Measurements from ENCODE around the gene CPXM2.
"Not testable (repeated sequence)": the region's sequence is repeated elsewhere in the genome, so short reads cannot be mapped to it uniquely, and the experiment has no call there.

CPXM2 gene

DNA sequence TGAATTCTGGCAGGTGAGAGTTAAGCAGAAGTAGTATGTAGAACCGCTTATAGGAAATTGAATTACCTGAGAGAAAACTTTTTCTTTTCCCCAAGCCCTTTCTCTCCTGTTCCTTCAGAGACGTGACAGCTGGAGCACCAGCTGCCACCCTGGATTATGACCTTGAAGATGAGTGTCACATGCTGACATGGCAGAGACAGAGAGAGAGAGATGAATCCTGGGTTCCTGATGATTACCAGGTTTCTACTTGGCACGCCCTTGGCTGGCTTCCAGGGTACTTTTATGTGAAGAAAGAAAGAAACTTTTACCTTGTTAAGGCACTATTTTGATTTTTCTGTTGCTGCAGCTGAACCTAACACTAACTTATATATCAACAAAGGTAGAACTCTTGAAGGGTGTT lies 125.6 kb downstream of the CPXM2 start:
- no peak for DNase-seq

DNA sequence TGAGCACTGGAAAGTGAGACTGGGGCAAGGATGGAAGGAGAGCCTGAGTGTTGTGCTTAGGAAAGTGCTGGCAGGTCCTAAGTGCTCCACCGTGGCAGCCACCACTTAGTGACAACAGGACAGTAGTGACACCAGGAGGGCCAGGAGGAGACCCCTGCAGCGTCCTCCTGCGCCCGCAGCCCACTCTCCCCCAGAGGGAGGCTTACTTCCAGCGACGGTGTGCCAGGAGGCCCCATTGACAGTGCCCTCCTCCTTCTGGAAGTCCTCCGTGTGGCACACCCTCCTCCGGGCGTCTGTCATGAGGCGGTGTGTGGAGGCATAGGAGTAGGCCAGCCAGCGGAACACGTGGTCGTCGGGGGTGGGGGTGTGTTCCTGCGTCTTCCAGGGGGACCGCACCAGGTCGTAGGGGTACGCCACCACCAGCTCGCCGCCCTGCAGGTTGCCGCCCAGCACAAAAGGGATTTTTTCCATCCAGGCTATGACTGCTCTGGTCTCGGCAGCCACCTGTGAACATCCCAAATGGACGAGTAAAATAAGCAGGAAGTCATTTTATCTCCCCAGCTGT lies 129.9 kb downstream of the CPXM2 start:
- DNase-seq = no peak

DNA sequence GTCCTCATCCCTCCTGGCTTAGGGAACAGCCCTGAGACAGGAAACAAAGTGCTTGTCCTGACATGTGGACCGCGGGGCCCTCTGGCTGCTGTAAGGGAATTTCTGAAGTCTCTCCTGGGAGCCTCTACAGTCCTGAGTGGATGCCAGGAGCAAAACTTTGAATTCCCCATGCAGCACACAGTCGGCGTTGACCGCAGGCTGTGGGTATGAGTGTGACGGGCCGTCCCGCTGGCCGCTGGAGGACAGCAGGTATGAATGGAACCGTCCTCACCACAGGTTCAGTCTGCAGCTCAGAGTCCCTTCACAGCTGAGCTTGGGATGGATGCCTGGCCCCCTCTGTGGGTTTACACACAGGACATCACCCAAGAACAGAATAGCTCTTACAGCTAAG lies 130.6 kb downstream of the CPXM2 start:
- DNase-seq = no peak

DNA sequence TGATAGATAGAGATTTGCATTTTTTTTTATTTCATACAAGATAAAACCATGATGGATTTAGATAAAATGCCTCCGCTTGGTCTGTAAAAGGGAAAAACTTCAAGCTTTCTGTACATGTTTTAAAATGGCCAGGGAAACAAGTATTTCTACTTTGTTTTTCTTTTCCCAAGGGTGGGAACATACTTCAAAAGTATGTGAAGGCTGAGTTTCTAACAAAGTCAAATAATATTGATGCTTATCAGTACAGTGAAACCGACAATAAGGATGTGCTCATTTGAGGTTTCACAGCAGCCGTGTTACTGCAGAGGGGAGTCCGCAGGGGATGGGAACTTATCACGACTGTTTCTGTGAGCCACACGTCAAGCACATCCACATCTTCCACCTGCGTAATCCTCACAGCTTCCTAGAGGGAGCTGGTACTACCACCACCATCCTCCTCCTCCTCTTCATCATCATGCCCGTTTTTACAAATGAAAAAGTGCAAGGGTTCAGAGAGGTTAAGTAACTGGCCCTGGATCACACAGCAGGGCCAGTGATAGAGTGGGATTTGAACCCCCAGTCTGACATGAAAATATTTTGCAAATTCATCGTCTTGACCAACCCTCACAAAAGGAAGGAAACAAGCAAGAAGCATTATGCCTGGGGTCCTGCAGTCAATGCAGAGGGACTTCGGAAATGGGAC lies 131.1 kb downstream of the CPXM2 start:
- DNase-seq = no peak

DNA sequence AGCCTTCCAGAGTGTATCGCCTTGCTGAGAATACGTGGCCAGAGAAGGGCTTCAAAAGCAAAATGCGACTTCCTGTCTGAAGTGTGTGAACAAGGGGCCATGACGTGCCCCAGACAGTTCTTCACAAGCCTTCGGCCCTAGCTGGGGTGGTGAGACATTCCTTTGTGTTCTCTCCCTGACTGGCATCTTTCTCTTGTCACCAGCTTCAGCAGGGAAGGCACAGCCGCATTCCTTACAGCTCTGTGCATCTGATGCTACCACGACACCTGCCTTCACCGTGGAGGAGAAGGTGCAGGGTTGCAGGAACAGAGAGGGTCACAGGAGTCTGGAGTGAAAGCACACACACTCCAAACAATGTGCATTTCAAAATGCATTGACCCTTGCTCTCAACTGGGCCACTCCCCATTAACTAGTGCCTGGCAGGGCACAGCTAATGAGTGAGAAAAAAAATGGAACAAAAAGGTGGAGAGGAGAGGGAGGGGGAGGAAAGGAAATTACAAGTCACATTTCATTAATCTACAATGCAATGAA lies 132.0 kb downstream of the CPXM2 start:
- DNase-seq = peak; percentile 19

DNA sequence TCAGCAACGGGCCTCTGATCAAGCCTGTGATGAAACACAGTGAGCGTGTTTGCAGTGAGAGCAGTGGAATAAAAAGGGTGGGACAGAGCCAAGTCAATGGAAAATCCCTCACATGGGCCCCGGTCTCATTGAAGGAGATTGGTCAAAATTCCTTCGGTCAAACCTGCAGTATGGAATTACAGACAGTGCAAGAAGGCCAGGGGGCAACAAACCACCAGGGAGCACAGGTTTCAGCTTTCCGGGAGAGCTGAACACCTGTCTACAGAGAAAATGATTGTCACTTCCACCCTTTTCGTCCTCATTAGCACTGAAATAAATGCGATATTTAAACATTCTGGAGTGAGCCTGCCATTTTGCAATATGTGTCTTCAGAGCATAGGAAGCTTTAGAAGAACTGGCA lies 132.6 kb downstream of the CPXM2 start:
- no peak for DNase-seq

DNA sequence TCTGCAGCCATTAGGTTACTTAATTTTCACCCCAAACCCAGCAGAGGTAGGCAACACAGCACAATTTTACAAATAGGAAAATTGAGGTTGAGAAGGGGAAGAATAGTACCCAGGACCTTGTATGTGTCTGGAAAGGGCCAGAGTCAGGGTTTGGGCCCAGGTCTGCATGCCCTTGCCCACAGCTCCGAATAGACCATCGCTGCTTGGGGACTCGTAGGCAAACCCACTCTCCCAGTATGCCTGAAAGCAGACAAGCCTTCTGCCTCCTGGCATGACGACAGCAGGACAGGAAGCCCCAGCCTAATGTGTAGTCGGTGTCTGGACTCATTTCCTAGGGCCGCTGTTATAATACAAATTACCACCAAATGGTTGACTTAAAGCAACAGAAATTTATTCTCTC lies 133.8 kb downstream of the CPXM2 start:
- DNase-seq = no peak

DNA sequence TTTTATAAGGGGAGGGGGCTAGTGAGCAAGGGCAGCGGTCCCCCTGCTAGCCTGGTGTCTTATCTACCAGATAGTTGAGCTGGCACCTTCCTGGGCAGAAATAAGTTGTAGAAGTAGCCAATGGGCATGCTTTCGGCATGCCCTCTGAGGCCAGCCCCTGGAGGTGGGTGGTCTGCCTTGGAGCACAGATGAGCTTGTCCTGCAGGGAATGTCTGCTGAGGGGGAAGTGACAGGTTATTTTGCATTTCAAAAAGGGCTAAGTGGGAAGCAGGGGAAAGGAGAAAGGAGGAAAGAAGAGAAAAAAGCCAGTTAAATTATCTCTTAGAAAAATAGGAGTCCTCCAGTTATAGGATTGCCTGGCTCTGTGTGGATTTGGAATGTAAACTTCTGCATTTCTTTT lies 136.5 kb downstream of the CPXM2 start:
- no peak for DNase-seq

DNA sequence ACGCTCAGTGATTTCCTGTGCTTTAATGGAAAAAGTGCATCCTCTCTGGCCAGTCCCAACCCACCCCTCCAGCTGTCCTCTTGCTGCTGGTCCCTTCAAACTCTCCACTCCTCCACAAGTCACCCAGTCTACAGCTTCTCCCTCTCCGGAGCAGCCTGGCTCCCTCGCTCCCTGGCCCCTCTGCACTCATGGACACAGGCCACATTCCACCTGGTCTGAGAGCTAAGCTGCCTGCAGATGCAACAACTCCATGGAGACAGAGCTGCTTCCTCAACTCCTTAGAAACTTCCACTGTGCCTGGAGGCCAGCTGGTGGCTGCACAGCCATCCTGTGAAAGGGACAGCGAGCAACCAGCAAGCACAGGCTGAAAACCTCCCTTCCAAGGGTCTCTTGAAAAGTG lies 137.5 kb downstream of the CPXM2 start:
- no peak for DNase-seq

DNA sequence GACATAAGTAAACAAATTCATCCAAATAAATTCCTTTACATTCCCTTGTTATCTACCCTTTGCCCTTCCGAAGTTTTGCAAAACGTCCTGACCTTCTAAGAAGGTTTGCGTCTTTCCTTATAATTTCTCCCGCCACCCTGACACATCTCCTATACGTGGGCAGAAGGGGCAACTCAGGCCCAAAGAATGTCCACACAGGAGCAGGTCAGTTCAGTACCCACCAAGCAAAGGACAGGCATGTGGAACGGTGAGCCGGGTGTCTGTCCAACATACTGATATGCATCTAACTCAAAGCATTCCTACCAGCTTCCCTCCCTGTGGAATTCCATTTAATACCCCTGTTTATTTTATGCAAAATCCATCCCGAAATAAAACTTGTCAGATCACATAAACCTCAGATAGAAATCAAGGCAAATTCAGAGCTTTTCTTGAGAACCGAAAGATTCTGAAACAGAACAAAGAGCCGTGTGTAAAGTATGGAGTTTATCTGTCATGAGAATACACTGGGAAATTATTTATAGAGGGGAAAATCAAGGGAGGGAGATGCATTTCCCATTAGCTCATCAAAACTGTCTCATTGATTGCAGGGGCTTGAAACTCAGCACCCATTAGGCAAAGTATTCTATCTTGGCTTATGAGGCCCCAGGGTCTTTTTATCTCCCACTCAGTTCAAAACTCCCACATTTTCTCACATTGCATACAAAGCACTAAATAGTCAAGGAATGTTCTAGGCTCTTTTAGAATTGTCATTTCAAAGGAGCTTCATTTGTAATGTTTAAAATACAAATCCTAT lies 140.1 kb downstream of the CPXM2 start:
- DNase-seq = no peak

DNA sequence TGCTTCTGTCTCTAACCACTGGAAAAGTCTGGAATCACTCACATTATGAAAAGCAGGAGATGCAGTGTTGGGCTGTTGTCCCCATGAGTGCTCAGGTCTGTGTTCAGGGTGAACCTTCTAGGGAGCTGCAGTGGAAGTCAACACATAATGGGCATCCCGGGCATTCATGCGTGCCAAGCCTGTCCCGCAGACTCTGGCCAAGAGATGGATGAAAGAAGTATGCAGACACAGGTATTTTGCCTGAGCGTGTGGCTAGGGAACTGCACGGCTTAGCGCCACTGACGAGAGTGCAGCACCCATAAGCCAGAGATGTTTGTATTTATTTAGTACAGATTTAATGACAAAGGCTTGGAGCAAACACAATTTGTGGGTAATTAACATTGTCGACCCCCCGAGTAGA lies 140.7 kb downstream of the CPXM2 start:
- no peak for DNase-seq

DNA sequence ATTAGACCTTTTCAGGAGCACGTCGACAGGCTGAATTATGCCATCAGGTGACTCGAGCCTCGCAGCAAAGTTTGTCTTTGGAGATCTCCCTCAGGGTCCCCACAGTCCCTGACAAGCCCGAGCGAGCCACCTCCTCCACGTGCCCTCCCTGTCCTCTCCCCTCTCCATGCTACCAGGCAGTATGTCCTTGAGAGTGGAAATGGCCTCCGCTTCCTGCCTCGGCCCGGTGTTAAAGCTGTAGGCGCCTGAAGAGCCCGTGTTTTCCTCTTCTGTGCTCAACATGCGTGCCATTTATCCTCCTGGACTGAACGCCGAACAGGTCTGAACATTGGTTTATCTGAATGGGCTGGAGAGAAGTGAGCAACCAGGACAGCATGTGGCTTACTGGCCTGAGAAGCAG lies 142.9 kb downstream of the CPXM2 start:
- no peak for DNase-seq

DNA sequence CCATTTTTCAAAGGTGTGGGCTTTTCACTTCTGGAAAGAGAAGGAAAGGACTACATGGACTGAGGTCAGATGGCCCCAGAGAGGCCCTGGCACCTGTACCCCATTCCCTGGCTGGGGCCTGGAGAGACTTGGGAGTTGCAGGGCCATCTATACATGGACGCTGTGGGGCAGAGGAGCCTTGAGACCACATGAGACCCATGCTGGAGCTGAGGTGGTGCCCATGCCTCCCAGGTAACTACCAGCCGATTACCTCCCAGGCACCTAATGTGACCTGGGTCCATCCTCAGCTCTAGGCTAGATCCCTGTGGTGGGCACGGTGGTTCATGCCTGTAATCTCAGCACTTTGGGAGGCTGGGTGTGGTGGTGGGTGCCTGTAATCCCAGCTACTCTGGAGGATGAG lies 144.2 kb downstream of the CPXM2 start:
- no peak for DNase-seq

DNA sequence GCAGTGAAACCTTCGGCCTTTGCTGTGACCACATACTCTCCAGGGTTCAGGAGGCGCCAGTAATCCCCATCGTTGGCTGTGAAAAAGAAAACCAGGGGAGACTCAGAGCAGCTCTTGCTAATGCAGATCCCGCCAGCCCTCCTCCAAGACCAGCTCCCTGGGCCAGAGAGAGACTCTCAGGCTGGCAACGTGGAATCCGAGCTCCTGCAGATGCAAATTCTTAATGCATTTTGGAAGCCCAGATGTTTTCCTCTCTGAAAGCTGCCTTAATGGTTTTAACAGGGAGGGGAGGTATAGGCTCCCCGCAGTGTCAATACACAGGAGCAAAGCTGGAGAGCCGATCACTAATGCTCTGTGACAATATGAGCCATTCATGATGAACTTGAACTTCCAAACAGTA lies 144.7 kb downstream of the CPXM2 start:
- no peak for DNase-seq

DNA sequence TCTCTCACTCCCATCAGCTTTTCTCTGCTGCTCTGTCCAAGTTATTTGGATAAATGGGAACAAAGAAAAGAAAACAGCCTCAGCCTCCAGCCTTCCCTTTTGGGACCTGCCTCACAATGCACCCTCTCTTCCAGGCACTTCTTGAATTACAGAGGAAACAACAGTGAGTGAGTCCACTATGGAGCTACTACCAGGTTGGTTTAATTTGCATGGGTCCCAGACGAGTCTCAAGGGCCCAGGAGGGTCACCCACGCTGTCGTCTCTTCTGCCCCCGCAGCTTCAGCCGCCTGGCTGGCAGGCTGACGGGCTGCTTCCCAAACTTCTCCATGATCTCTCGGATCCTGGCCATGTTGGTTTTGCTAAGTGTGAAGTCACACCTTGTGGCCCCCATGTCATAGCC lies 145.1 kb downstream of the CPXM2 start:
- DNase-seq = no peak

DNA sequence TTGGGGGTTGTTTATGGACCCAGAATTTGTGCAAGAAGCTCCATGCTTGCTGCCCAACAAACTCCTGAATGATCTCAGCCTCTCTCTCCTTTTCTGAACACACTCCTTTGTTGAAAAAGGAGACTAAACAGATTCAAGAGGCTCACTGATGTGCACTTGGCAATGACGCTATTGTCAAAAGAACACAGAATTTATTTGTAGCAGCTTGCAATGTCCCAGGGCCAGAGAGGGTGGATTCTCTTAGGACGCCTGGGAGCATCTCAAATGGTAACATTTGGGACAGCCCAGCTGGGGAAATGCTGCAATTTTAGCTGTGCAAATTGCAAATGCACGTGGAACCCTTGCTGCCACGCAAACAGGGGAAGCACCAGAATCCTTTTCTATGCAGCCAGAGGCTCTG lies 145.5 kb downstream of the CPXM2 start:
- DNase-seq = no peak

DNA sequence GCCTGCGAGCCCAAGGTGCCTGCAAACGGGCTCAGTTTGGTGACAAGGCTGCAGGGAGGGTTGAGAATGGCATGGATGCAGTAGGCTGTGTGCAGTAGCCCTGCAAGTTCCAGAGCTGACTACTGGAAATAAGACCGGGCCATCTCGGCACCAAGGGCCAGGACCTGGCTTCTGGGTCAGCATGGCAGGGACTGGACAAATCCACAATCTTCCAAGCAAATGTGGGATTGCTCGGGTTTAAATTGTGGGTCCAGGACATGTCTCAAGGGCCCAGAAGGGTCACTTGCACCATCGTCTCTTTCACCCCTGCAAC lies 147.4 kb downstream of the CPXM2 start:
- DNase-seq = no peak

DNA sequence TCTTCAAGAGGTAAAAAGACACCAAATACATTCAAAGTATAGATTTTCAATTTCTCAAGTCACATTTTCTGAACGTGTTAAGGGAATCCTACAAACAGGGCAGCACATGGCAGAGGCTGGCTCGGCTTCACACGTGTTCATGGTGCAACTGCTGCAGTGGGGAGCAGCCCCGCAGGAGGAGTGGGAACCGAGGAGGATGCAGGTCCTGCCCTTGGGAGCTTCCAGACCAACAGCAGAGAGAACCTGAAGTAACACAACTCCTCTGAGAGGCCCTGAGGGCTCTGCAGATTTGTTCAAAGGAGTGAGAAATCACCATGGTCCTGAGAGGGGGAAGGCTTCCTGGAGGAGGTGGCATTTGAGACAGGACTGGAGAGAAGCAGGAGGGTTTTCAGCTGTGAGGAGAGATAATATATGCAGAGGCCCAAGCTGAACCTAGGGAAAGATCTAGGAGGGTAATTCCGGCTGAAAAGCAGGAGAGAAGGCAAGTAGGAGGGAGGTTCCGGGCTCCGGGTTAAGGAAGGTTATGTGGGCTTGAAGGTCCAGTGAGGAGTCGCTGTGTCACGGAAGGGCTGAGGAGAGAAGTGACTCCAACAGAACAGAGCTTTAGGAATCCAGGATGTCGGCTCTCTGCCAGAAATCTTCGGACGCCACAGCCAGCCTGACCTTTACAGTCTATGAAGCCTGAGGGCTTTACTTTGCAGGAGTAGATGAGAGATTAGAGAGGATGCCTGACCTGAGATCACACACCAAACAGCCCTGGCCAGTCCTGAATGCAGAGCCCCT lies 148.0 kb downstream of the CPXM2 start:
- DNase-seq = peak; percentile 9

DNA sequence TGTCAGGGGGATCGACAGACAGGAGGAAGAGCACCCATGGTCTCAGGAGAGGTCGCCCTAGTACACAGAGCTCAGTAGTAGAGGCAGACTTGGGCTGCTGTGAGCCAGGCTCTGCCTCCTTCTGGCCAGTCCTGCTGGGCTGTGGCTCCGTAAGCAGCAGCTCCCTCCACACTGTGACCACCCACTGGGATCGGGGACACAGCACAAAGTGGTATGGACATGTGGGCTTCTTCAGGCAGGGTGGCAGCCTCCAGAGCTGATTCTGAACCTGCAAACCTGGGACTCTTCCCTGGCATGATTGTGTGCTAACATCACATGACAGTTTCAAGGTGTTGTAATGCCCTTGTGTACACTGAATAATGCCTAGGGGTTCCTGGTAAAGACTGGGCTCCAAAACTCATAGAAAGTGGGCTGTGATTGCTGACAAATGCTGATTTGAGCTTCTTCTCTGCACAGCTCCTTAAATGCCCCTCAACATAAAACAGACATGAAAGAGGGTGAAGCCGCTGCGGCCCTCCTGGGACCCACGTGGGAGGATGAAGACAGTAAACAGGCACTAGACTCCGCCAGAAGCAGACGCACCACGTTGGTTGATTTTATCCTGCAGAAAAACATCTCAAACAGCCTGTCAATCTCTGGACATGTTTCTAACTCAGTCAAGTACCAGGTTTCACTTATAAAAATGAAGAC lies 148.7 kb downstream of the CPXM2 start:
- DNase-seq = peak; percentile 21

DNA sequence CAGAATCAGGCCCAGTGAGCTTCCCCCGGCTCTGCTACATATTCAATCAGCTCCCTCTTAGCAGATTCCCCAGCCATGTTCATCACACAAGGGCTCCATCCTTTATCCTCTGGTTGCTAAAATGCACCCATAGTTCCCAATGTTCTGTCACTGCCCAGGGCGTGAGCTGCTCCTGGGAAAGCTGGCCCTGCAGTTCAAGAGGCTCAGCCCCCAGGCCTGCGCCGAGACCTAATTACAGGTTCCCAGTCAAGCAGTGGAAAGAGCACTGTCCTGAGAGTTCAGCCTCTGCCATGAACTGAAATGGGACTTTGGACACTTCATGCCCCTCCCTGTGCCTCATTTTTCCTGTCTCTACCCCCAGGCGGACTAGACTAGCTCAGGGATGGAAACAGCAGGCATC lies 149.9 kb downstream of the CPXM2 start:
- peak; percentile 19 for DNase-seq

DNA sequence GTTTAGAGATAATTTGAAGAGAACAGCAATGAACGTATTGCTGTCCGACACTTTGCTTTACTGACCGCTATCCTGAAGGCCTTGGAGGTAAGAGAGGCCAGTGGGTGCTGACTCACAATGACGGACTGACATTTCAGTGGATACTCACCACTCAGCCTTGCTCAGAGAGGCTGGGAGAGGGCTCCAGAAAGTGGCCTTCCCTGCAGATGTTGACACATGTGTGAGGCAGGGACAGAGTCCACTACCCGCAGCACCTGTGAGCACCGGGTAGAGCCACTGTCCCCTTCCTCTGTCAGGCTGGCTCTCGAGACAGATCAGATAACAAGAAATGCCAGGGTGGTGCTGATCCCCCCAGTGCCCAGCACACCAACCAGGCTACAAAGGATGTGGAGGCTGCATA lies 150.5 kb downstream of the CPXM2 start:
- no peak for DNase-seq

DNA sequence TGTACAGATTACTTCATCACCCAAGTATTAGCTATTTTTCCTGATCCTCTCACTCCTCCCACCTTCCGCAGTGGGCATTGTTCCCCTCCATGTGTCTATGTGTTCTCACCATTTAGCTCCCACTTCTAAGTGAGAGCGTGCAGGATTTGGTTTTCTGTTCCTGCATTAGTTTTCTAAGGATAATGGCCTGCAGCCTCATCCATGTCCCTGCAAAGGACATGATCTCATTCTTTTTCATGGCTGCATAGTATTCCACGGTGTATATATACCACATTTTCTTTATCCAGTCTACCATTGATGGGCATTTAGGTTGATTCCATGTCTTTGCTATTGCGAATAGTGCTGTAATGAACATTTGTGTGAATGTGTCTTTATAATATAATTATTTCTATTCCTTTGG lies 154.7 kb downstream of the CPXM2 start:
- DNase-seq = not testable (repeated sequence)

DNA sequence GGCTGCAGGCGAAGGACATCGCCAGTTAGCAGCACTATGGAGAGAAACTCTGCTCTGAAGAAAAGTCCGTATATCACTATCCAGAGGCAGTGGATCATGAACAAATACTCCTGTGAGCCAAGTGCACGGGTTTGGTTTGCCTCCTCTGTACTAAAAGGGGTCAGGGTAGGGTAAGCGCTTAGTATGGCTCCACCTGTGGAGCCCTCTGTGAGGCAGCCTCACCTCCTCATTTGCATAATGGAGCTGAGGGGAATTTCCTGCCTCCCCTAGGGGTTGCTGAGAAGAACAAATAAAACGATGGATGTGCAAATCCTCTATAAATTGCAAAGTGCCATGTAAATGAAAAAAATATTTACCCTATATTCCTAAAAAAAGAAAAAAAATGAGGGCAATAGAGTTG lies 162.1 kb downstream of the CPXM2 start:
- no peak for DNase-seq

Data from activated CD8-positive, alpha-beta memory T cell treated with anti-CD3 and anti-CD28 coated beads for 24 hours (primary cell).